HG02610 (cell line): ENCODE measurements around the gene PRR5L.
A peak's percentile ranks its signal among the peaks of the same experiment; 100 is the strongest.

Source experiments
- ATAC-seq: cut with Tn5 transposase; IDR thresholded peaks from one replicate; pipeline ENCODE4 v1.9.1; 2021; ENCODE audit warnings: mild to moderate bottlenecking, moderate library complexity; ENCODE audit not compliant: unreplicated experiment

The PRR5L gene, protein sequence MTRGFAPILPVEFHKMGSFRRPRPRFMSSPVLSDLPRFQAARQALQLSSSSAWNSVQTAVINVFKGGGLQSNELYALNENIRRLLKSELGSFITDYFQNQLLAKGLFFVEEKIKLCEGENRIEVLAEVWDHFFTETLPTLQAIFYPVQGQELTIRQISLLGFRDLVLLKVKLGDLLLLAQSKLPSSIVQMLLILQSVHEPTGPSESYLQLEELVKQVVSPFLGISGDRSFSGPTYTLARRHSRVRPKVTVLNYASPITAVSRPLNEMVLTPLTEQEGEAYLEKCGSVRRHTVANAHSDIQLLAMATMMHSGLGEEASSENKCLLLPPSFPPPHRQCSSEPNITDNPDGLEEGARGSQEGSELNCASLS

DNA sequence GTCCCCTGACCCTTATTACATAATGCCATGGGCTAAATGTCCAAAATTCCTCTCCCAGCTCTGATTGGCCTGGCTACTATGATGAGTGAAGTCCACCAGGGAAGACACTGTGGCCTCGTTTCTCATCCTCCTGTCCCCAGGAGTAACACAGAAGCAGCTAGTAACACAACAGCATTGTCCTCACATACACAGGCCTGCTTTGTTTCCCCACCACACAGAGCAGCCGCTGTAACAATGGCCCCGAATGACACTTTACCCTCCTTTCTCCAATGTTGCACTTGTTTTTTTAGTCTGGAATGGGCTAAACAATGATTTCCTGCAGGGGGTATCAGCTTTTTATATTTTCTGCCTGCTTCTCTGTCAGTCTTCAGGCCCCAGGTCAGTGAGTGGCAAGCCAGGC, at the start of gene PRR5L:
Gene PRR5L (plus strand): TSS at position 363 of the 400 bp plus-strand sequence. CDS start 104,834 bp downstream, outside the sequence.
- ATAC-seq: no peak

GRCh38 chr11:36247493-36247892, 48.6 kb upstream of the PRR5L start:
- ATAC-seq: no peak

- no peak for ATAC-seq
These were observed 47.7 kb upstream of the PRR5L start for GRCh38 chr11:36248436-36248835.

- no peak for ATAC-seq
These were observed 46.8 kb upstream of the PRR5L start for GRCh38 chr11:36249246-36249645.

- ATAC-seq: no peak
These were observed 44.3 kb upstream of the PRR5L start for GRCh38 chr11:36251823-36252222.

GRCh38 chr11:36253238-36253637, 42.9 kb upstream of the PRR5L start:
- ATAC-seq: no peak

- ATAC-seq: no peak
These were observed 41.4 kb upstream of the PRR5L start for GRCh38 chr11:36254713-36255112.

GRCh38 chr11:36257351-36257750, 38.7 kb upstream of the PRR5L start:
- ATAC-seq: no peak

DNA sequence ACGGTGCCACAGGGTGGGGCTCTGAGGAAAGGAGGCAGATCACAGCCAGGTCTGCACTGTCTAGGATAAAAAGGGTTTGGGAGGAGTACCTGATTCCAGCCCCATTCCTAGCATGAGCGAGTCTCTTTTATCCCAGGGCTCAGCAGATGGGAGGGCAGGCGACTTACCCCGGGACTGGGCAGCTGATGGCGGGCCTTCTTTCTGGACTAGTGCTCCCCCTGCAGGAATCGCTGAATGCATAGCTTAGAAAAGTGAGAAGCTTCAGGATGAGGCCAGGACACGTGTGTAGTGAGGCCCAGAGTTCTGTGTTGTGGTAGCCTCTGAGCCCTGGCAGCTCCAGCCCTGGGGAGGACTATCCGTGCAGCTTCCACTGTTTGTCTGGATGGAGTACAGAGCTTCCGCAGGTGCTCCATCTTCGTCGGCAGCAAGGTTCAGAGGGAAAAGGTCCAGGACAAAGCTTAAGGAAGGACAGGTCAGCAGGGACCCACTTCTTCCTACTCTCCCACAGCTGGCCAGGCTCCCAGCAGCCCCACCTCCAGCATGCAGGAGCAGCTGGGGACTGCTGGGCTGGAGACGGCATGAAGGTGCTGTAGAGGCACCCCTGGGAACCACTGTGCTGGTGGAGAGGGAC, 37.2 kb upstream of the PRR5L start:
- ATAC-seq: no peak

DNA sequence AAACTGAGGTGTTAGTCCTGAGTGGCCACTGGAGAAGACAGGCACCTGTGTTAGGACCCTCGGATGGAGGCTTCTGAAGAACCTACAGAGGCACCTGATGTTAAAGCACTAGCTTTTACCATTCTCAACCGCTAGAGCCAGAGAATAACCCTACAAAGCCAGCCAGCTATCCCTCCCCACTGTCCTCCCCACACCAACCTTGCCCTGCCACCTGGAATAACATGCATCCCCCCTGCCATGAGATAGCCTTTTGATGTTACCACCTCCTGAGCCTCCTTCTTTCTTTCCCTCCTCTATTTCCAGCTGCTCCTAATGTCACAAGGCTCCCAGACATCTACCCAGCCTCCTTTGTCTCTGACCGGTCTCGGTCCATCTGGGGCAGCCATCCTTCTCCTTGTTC, 35.0 kb upstream of the PRR5L start:
- ATAC-seq: no peak

- no peak for ATAC-seq
These were observed 31.8 kb upstream of the PRR5L start for GRCh38 chr11:36264011-36264972.

- no peak for ATAC-seq
These were observed 31.1 kb upstream of the PRR5L start for GRCh38 chr11:36264973-36265344.

DNA sequence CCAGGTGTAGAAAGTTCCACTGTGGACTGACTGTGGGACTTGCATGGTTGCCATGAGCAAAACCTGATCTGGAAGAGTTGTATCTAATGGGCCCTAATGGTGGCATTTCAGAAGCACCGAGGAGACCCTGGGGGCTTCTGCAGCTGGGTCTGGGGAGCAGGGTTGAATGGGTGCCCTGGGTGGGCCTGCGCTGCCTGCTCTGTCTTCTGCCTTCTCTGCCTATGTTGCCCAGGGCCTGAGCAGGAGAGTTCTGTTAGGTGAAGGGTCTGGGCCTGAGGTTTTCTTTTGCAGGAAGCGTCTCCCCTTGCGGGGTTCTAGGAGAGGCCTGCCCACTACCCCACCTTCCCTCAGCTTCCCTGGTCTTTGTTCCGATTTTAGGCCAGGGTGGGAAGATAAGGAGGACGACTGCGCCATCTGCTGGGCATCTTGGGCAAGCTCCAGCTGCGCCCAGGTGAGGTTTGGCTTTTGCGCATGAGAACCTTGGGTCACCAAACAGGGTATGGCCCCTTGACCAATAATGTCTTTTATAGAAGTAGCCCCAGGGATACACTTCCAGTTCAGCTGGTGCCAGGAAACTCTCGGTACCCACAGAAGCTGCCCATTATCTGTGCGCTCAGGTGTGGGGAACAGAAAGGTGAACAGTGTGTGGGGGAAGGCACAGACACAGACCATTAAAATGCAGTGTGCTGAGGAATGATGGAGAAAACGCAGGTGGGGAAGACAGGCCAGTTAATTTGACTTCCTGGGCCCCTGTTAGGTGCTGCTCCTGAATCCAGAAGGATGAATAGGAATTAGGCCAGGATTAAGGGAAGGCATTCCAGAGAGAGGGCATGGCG, 30.1 kb upstream of the PRR5L start:
- peak; percentile 65 for ATAC-seq

DNA sequence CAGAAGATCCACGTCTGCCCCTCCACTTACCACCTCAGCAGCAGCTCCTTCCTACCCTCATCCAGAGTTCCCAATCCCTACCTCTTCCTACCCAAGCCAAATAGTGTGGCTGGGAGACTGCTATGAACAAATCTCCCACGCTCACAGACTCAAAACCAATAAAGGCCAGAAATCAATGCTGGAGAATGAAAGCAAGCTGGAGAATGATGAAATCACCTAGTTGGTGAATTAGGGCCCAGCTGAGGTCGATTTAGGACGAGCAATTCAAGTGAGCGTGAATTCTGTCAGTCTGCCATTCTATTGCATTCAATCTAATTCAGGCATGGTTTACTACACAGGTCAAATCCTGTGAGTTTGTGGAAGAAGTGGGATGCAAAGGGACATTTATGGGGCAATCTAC, 29.3 kb upstream of the PRR5L start:
- no peak for ATAC-seq

GRCh38 chr11:36268337-36268985, 27.6 kb upstream of the PRR5L start:
- ATAC-seq: no peak

DNA sequence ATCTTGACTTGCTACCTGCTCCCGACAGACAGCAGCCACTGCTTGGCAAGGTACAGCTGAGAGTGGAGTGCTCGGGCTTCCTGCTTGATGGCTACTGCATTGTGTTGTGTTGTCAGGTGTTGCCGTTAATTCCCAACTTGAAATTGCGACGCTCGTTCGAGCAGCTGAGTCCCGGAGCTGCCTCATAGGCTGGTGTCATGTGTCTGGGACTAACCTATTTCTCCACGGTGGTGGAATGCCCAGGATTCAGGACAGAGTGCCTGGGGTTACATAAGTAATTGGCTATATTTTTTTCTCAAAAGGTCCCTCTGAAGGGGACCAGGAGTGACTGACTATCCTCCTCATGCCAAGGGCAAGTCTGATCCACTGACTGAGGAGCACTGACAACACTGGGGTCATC, 25.4 kb upstream of the PRR5L start:
- no peak for ATAC-seq

DNA sequence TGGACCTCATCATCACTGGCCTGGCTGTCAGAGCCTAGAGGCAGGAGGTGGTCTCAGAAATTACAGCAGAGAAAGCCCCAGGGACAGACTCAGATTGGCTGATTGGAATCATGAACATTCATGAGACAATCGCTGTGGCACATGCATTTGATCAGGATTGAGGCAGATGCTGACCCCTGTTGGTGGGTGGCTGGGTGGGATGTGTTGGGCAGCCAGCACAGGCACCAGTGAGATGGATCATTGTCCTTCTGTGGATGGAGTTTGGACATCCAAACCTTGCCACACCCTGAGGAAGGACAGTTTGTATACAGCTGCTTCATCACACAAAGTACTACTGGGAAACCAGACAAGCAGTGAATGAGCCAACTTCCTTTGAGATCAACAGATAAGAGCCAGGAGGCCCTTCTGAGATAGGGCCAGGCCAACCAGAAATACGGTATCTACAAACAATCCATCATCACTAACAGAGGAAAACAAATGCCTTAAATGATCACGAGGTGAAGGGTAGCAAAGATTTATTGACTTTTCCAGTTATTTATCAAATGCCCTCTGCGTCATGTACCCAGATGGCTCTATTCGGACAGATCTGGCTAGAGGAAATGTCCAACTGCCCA, 24.2 kb upstream of the PRR5L start:
- no peak for ATAC-seq

- ATAC-seq: no peak
These were observed 23.0 kb upstream of the PRR5L start for GRCh38 chr11:36273110-36273509.

DNA sequence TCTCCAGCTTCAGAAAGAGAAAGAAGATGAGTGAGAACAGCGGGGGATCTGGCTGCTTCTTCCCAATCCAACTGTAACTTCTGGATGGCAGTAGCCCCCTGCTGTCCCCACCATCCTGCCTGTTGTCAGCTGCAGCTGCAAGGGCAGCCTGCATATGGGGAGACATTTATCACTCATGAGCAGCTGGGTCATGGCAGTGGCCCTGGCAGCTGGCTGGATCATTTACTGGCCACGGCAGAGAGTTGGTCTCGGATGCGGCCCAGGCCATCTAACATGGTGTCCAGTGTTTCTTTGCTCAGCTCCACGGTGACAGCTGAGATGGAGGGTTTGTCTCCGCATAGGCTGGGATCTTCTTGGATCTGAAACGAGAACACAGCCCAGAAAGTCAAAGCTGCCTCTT, 21.7 kb upstream of the PRR5L start:
- no peak for ATAC-seq
